Endothelial cell of hepatic sinusoid (primary cell): ENCODE data around the gene RAD9A.
"Not testable (repeated sequence)": the region's sequence is repeated elsewhere in the genome, so short reads cannot be mapped to it uniquely, and the experiment has no call there.

Experiments
- in situ Hi-C: cut with HindIII; loops from 2 replicates; pipeline ENCODE4 v1.10.0; 2017; ENCODE audit warnings: low sequenced_read_pairs

RAD9A gene

GRCh38 chr11:67393990-67394389, 2.2 kb downstream of the RAD9A start:
- in situ Hi-C loops: no loop called here

- in situ Hi-C loops: no loop called here
Measured at GRCh38 chr11:67395555-67396258, 3.9 kb downstream of the RAD9A start.

GRCh38 chr11:67396259-67396581, 4.4 kb downstream of the RAD9A start:
- in situ Hi-C loops: no loop called here

GRCh38 chr11:67396587-67397389, 5.0 kb downstream of the RAD9A start:
- in situ Hi-C loops: no loop called here

- in situ Hi-C loops: no loop called here
Measured at GRCh38 chr11:67397536-67397935, 5.8 kb downstream of the RAD9A start.

GRCh38 chr11:67397986-67398660, 6.3 kb downstream of the RAD9A start:
- in situ Hi-C loops: no loop called here

- in situ Hi-C loops: no loop called here
Measured at GRCh38 chr11:67398661-67399563, 7.1 kb downstream of the RAD9A start.

GRCh38 chr11:67400251-67400941, 8.6 kb downstream of the RAD9A start:
- in situ Hi-C loops: no loop called here

GRCh38 chr11:67400942-67401494, 9.2 kb downstream of the RAD9A start:
- in situ Hi-C loops: no loop called here

- in situ Hi-C loops: no loop called here
Measured at GRCh38 chr11:67401495-67402191, 9.9 kb downstream of the RAD9A start, which contains the start of gene PPP1CA. Gene PPP1CA, minus strand, starts transcription at chr11:67401858. Its CDS starts 76 bp downstream, at chr11:67401782.

GRCh38 chr11:67402192-67402839, 10.5 kb downstream of the RAD9A start:
- in situ Hi-C loops: not testable (repeated sequence)

GRCh38 chr11:67403085-67403484, 11.3 kb downstream of the RAD9A start:
- in situ Hi-C loops: not testable (repeated sequence)

GRCh38 chr11:67404515-67405195, 12.9 kb downstream of the RAD9A start:
- in situ Hi-C loops: no loop called here

- in situ Hi-C loops: no loop called here
Measured at GRCh38 chr11:67405196-67405567, 13.4 kb downstream of the RAD9A start.

- in situ Hi-C loops: no loop called here
Measured at GRCh38 chr11:67405688-67406339, 14.0 kb downstream of the RAD9A start.

GRCh38 chr11:67406420-67406968, 14.7 kb downstream of the RAD9A start:
- in situ Hi-C loops: no loop called here

GRCh38 chr11:67406969-67407687, 15.3 kb downstream of the RAD9A start:
- in situ Hi-C loops: no loop called here
